Omental fat pad (tissue), 4 donors: ENCODE measurements around the gene BBS7. TPM values are rescaled to one million over a fixed set of nuclear protein-coding genes. Genes with fewer than 3 reads are reported as not detected.

Experiments
- ATAC-seq: fragments of 150-250 bp; one replicate; pipeline ENCODE4 v1.9.1; 2016; ENCODE audit warnings: mild to moderate bottlenecking, moderate library complexity; ENCODE audit not compliant: low FRiP score
- DNase-seq: peaks from one replicate; pipeline ENCODE4 v3.0.0-alpha.2; 2019; ENCODE audit warnings: low spot score
- total RNA-seq, 4 donors: library from RNA; depleted of rRNA; stranded (reverse); fragments of >200 nt; gene quantifications; one replicate each; pipeline ENCODE4 v1.1.0, GENCODE V29; 2016
- TF ChIP-seq, protein P1 (sequence below), 3 donors: fragments of 450-650 bp; IDR thresholded peaks; one replicate each; pipeline ENCODE4 v1.5.1; 2016 to 2017; ENCODE audit warnings: antibody characterized with exemption in 3 of 3, mild to moderate bottlenecking in 3 of 3, moderate library complexity in 2 of 3

BBS7 gene
- total RNA-seq, 4 donors from 2014 or later, result 6.2 to 11.2 (median 10.0) TPM

DNA sequence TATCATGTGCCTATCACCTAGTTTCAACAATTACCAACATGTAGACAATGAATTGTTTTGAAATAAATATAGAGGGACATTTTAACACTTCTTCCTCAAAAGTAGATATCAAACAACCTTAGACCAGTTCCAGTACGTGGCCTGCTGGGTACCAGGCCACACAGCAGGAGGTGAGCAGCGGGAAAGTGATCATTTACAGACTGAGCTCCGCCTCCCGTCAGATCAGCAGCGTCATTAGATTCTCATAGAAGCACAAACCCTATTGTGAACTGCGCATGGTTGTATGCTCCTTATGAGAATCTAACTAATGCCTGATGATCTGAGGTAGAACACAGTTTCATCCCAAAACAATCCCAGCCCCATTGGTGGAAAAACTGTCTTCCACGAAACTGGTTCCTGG is 6.5 kb downstream of the BBS7 start:
- TF ChIP-seq, protein P1, sequence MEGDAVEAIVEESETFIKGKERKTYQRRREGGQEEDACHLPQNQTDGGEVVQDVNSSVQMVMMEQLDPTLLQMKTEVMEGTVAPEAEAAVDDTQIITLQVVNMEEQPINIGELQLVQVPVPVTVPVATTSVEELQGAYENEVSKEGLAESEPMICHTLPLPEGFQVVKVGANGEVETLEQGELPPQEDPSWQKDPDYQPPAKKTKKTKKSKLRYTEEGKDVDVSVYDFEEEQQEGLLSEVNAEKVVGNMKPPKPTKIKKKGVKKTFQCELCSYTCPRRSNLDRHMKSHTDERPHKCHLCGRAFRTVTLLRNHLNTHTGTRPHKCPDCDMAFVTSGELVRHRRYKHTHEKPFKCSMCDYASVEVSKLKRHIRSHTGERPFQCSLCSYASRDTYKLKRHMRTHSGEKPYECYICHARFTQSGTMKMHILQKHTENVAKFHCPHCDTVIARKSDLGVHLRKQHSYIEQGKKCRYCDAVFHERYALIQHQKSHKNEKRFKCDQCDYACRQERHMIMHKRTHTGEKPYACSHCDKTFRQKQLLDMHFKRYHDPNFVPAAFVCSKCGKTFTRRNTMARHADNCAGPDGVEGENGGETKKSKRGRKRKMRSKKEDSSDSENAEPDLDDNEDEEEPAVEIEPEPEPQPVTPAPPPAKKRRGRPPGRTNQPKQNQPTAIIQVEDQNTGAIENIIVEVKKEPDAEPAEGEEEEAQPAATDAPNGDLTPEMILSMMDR (IDR thresholded peaks at IDR 0.05), result no peak
- DNase-seq (no peak), ATAC-seq (no peak)

DNA sequence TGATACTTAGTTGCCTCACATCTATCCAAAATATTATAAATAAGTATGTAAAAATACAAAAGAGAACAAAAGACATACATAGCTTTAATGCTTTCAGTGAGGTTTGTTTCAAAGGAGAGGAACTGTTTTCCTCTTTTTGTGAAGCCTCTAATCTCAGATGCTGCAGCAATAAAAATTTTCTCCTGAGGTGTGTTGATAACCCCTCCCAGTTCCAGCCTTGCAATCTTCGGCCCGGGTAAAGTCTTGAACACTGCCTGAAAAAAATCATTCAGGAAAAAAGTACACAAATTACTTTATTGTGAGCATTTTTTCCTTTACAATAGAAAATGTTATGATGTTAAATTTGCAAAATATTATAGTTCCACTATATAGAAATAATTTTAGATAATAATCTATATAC is 8.8 kb downstream of the BBS7 start:
- ATAC-seq (no peak), DNase-seq (no peak)
- TF ChIP-seq, protein P1 (IDR thresholded peaks at IDR 0.05), result no peak

DNA sequence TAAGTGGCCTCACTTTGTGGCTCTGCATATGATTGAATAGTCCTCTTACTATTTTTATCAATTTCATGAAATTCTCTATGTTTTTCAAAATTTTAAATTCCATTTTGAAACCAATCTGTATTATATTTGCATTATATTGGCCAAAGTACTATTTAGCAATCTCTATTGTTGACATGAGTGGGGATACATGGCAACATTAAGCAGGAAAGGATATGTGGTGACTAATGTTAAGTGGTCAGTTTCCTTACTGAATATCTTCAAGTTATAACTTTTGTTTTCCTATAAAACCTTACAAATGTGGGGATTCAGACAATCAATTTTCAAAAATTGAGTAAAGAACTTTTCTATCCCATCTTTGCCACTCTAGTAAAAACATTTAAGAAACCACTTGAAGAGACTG is 10.2 kb downstream of the BBS7 start:
- TF ChIP-seq, protein P1 (IDR thresholded peaks at IDR 0.05), result no peak
- DNase-seq (no peak), ATAC-seq (no peak)

- ATAC-seq (no peak), DNase-seq (no peak)
- TF ChIP-seq, protein P1 (IDR thresholded peaks at IDR 0.05), result no peak
Observed at GRCh38 chr4:121851354-121851753, 18.9 kb downstream of the BBS7 start.

- no peak for ATAC-seq
Observed at GRCh38 chr4:121846662-121847061, 23.6 kb downstream of the BBS7 start.

DNA sequence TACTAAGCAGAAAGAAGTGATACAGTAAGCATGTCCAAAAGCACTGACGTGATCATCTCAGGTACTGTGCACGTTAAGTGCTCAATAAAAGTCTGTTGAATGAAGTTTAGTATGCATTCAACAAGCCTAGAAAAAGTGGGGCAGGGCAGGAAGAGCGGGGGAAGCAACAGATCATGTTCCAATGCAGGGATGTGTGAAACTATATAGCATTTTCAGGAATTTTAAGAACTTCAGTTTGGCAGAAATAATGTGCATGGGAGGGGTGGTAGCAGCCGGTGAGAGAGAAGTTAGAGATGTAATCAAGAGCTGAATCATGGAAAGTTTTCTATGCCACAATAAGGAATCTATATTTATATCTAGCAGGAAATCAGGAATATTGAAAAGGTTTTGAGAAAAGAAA is 27.4 kb downstream of the BBS7 start:
- DNase-seq (no peak), ATAC-seq (no peak)
- TF ChIP-seq, protein P1 (IDR thresholded peaks at IDR 0.05), result no peak

More at GRCh38 chr4:121846662-121847061, 23.6 kb downstream of the BBS7 start:
- no peak for DNase-seq
- TF ChIP-seq, protein P1 (IDR thresholded peaks at IDR 0.05), result no peak

- ATAC-seq, result no peak
- TF ChIP-seq, protein P1 (IDR thresholded peaks at IDR 0.05), result no peak
- no peak for DNase-seq
Observed at GRCh38 chr4:121838136-121838535, 32.1 kb downstream of the BBS7 start.
